WTC11 (cell line): Measurements from ENCODE around the gene NRIP3. TPM values are rescaled to one million over a fixed set of nuclear protein-coding genes. Genes with fewer than 3 reads are reported as not detected.

Source experiments
- ATAC-seq: fragments of 200-7000 bp; cut with Tn5 transposase; 2 replicates; pipeline ENCODE4 v1.10.0; 2021; ENCODE audit warnings: mild to moderate bottlenecking, moderate library complexity
- CTCF ChIA-PET: fragments of 300-600 bp; sonication (Branson Sonifier 250); formaldehyde crosslinking; loops from one replicate; lab custom pipeline; 2021; ENCODE audit warnings: antibody characterized with exemption; lab: Charles Lee
- POLR2A ChIA-PET: fragments of 350-600 bp; sonication (Branson Sonifier 250); formaldehyde crosslinking; loops from one replicate; lab custom pipeline; 2021; ENCODE audit warnings: antibody characterized with exemption; lab: Charles Lee
- DNase-seq: peaks from one replicate; pipeline ENCODE4 v3.0.0; 2021; ENCODE audit warnings: low spot score
- H3K27ac Mint-ChIP-seq: 2 replicates; pipeline ENCODE4 v1.8.0; 2021; ENCODE audit warnings: mixed read lengths
- H3K27me3 Mint-ChIP-seq: 2 replicates; pipeline ENCODE4 v1.8.0; 2021; ENCODE audit warnings: low read depth, mild to moderate bottlenecking, moderate library complexity, mixed read lengths
- H3K36me3 Mint-ChIP-seq: 2 replicates; pipeline ENCODE4 v1.8.0; 2021; ENCODE audit warnings: mixed read lengths
- H3K4me1 Mint-ChIP-seq: 2 replicates; pipeline ENCODE4 v1.8.0; 2022; ENCODE audit warnings: mixed read lengths
- H3K4me3 Mint-ChIP-seq: 2 replicates; pipeline ENCODE4 v1.8.0; 2021; ENCODE audit warnings: mild to moderate bottlenecking, moderate library complexity, mixed read lengths
- H3K9me3 Mint-ChIP-seq: 2 replicates; pipeline ENCODE4 v1.8.0; 2021; ENCODE audit warnings: mixed read lengths
- ATF6 ChIP-seq: sonication (generic); formaldehyde crosslinking; IDR thresholded peaks from 2 replicates; pipeline ENCODE4 v1.8.1; 2023; ENCODE audit warnings: mild to moderate bottlenecking, missing genetic modification reagents
- CBFB ChIP-seq: sonication (generic); formaldehyde crosslinking; IDR thresholded peaks from 2 replicates; pipeline ENCODE4 v1.8.1; 2022; ENCODE audit warnings: mild to moderate bottlenecking, low read depth, missing genetic modification reagents
- CDX4 ChIP-seq: fragments of 250-450 bp; sonication (Bioruptor Pico); IDR thresholded peaks from 2 replicates; pipeline ENCODE4 v1.9.0; 2021; ENCODE audit warnings: moderate library complexity, mild to moderate bottlenecking, inconsistent platforms, borderline replicate concordance
- E2F5 ChIP-seq: sonication (generic); formaldehyde crosslinking; IDR thresholded peaks from 2 replicates; pipeline ENCODE4 v1.8.1; 2022; ENCODE audit warnings: mild to moderate bottlenecking, moderate library complexity, missing genetic modification reagents
- FOXK1 ChIP-seq: sonication (generic); formaldehyde crosslinking; IDR thresholded peaks from 2 replicates; pipeline ENCODE4 v1.8.0; 2022; ENCODE audit warnings: mild to moderate bottlenecking, moderate library complexity, missing genetic modification reagents
- GRHL2 ChIP-seq: fragments of 250-450 bp; sonication (Bioruptor Pico); IDR thresholded peaks from 2 replicates; pipeline ENCODE4 v1.8.0; 2022; ENCODE audit warnings: mild to moderate bottlenecking, moderate library complexity; ENCODE audit not compliant: insufficient replicate concordance, severe bottlenecking
- HMGA2 ChIP-seq: fragments of 250-450 bp; sonication (Bioruptor Pico); IDR thresholded peaks from 2 replicates; pipeline ENCODE4 v1.4.0; 2021; ENCODE audit warnings: mild to moderate bottlenecking, moderate library complexity
- KAT7 ChIP-seq: sonication (generic); formaldehyde crosslinking; IDR thresholded peaks from 2 replicates; pipeline ENCODE4 v1.8.1; 2023; ENCODE audit warnings: missing genetic modification reagents, mild to moderate bottlenecking, borderline replicate concordance
- MXD4 ChIP-seq: fragments of 250-450 bp; sonication (Bioruptor Pico); IDR thresholded peaks from 2 replicates; pipeline ENCODE4 v1.8.0; 2021; ENCODE audit warnings: mild to moderate bottlenecking, moderate library complexity, borderline replicate concordance
- NR1H2 ChIP-seq: sonication (generic); formaldehyde crosslinking; IDR thresholded peaks from 2 replicates; pipeline ENCODE4 v1.9.0; 2021; ENCODE audit warnings: mild to moderate bottlenecking, moderate library complexity, missing genetic modification reagents
- RORB ChIP-seq: fragments of 250-450 bp; sonication (Bioruptor Pico); IDR thresholded peaks from 2 replicates; pipeline ENCODE4 v1.9.0; 2021; ENCODE audit warnings: mild to moderate bottlenecking
- SMAD4 ChIP-seq: sonication (generic); formaldehyde crosslinking; IDR thresholded peaks from 2 replicates; pipeline ENCODE4 v1.8.0; 2022; ENCODE audit warnings: mild to moderate bottlenecking, missing genetic modification reagents
- TCF7 ChIP-seq: sonication (generic); formaldehyde crosslinking; IDR thresholded peaks from 2 replicates; pipeline ENCODE4 v1.8.0; 2022; ENCODE audit warnings: mild to moderate bottlenecking, low read depth, missing genetic modification reagents, moderate library complexity
- TP53 ChIP-seq: sonication (generic); formaldehyde crosslinking; IDR thresholded peaks from 2 replicates; pipeline ENCODE4 v1.8.1; 2023; ENCODE audit warnings: mild to moderate bottlenecking, missing genetic modification reagents
- ZNF219 ChIP-seq: sonication (generic); formaldehyde crosslinking; IDR thresholded peaks from 2 replicates; pipeline ENCODE4 v1.8.0; 2023; ENCODE audit warnings: missing genetic modification reagents, mild to moderate bottlenecking, borderline replicate concordance
- total RNA-seq: library from RNA; stranded (reverse); gene quantifications from 3 replicates; pipeline ENCODE4 v1.2.3, GENCODE V29; 2021
- TF ChIP-seq, protein P1 (sequence below): fragments of 250-450 bp; sonication (Bioruptor Pico); IDR thresholded peaks from 2 replicates; pipeline ENCODE4 v2.1.2; 2022; ENCODE audit warnings: mild to moderate bottlenecking, moderate library complexity
- TF ChIP-seq, protein P2 (sequence below): sonication (generic); formaldehyde crosslinking; IDR thresholded peaks from 2 replicates; pipeline ENCODE4 v1.8.1; 2023; ENCODE audit warnings: mild to moderate bottlenecking, missing genetic modification reagents, borderline replicate concordance
- TF ChIP-seq, protein P3 (sequence below): sonication (generic); formaldehyde crosslinking; IDR thresholded peaks from 2 replicates; pipeline ENCODE4 v1.8.1; 2022; ENCODE audit warnings: mild to moderate bottlenecking, missing genetic modification reagents, moderate library complexity, borderline replicate concordance
- TF ChIP-seq, protein P4 (sequence below): fragments of 200-600 bp; IDR thresholded peaks from 2 replicates; pipeline ENCODE4 v1.8.0; 2022; ENCODE audit warnings: antibody characterized with exemption
- TF ChIP-seq, protein P5 (sequence below): sonication (generic); formaldehyde crosslinking; conservative IDR thresholded peaks from 2 replicates; pipeline ENCODE4 v1.8.1; 2023; ENCODE audit warnings: mild to moderate bottlenecking, low read depth, missing genetic modification reagents, moderate library complexity

Gene NRIP3
- total RNA-seq, 1 experiment from 2014 or later = 4.5 TPM

DNA sequence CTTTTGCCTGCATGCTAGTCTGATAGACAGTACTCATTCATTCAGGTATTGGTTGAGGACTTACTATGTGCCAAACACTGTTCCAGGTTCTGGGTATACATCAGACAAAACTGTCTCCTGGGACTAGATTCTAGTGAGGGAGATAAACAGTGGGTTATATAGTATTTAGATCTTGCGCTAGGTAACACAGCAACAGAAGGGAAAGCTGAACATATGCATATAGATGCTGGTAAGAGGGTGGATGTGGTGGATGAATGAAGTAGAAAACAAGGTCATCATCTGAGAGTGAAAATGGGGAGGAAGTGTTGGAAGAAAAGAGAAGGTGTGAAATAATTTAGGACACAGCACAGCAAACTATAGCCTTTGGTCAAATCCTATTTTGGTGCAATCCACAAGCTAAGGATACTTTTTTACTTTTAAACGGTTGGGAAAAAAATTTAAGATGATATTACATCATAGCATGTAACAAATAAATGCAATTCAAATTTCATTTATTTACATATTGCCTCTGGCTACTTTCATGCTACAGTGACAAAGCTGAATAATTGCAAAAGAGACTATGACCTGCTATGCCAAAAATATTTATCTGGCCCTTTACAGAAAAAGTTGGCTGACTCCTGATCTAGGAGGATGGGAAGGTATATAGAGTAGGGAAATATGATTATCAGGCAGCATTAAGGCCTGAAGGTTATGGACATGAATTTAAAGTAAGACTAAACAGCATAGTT, 32.4 kb downstream of the NRIP3 start:
- peaks cover 3% of the 10 kb centered on the region; the same call in 1 of the 2 replicates for H3K9me3 Mint-ChIP-seq
- no peak for DNase-seq
- no peaks in the 10 kb centered on the region for H3K27me3 Mint-ChIP-seq
- TF ChIP-seq SMAD4 (CRISPR knock-in tag) (no peak), TP53 (CRISPR knock-in tag) (no peak), E2F5 (no peak), CBFB (CRISPR knock-in tag) (no peak), ZNF219 (no peak), KAT7 (CRISPR knock-in tag) (no peak), FOXK1 (no peak), GRHL2 (CRISPR knock-in tag) (no peak), TCF7 (no peak), NR1H2 (CRISPR knock-in tag) (no peak), CDX4 (CRISPR knock-in tag) (no peak), RORB (CRISPR knock-in tag) (no peak), ATF6 (CRISPR knock-in tag) (no peak), MXD4 (CRISPR knock-in tag) (no peak), HMGA2 (CRISPR knock-in tag) (no peak)
- TF ChIP-seq, protein P1, sequence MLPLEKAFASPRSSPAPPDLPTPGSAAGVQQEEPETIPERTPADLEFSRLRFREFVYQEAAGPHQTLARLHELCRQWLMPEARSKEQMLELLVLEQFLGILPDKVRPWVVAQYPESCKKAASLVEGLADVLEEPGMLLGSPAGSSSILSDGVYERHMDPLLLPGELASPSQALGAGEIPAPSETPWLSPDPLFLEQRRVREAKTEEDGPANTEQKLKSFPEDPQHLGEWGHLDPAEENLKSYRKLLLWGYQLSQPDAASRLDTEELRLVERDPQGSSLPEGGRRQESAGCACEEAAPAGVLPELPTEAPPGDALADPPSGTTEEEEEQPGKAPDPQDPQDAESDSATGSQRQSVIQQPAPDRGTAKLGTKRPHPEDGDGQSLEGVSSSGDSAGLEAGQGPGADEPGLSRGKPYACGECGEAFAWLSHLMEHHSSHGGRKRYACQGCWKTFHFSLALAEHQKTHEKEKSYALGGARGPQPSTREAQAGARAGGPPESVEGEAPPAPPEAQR (CRISPR knock-in tag) = no peak
- TF ChIP-seq, protein P2, sequence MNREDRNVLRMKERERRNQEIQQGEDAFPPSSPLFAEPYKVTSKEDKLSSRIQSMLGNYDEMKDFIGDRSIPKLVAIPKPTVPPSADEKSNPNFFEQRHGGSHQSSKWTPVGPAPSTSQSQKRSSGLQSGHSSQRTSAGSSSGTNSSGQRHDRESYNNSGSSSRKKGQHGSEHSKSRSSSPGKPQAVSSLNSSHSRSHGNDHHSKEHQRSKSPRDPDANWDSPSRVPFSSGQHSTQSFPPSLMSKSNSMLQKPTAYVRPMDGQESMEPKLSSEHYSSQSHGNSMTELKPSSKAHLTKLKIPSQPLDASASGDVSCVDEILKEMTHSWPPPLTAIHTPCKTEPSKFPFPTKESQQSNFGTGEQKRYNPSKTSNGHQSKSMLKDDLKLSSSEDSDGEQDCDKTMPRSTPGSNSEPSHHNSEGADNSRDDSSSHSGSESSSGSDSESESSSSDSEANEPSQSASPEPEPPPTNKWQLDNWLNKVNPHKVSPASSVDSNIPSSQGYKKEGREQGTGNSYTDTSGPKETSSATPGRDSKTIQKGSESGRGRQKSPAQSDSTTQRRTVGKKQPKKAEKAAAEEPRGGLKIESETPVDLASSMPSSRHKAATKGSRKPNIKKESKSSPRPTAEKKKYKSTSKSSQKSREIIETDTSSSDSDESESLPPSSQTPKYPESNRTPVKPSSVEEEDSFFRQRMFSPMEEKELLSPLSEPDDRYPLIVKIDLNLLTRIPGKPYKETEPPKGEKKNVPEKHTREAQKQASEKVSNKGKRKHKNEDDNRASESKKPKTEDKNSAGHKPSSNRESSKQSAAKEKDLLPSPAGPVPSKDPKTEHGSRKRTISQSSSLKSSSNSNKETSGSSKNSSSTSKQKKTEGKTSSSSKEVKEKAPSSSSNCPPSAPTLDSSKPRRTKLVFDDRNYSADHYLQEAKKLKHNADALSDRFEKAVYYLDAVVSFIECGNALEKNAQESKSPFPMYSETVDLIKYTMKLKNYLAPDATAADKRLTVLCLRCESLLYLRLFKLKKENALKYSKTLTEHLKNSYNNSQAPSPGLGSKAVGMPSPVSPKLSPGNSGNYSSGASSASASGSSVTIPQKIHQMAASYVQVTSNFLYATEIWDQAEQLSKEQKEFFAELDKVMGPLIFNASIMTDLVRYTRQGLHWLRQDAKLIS = no peak
- TF ChIP-seq, protein P3, sequence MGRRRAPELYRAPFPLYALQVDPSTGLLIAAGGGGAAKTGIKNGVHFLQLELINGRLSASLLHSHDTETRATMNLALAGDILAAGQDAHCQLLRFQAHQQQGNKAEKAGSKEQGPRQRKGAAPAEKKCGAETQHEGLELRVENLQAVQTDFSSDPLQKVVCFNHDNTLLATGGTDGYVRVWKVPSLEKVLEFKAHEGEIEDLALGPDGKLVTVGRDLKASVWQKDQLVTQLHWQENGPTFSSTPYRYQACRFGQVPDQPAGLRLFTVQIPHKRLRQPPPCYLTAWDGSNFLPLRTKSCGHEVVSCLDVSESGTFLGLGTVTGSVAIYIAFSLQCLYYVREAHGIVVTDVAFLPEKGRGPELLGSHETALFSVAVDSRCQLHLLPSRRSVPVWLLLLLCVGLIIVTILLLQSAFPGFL (CRISPR knock-in tag) = no peak
- TF ChIP-seq, protein P4, sequence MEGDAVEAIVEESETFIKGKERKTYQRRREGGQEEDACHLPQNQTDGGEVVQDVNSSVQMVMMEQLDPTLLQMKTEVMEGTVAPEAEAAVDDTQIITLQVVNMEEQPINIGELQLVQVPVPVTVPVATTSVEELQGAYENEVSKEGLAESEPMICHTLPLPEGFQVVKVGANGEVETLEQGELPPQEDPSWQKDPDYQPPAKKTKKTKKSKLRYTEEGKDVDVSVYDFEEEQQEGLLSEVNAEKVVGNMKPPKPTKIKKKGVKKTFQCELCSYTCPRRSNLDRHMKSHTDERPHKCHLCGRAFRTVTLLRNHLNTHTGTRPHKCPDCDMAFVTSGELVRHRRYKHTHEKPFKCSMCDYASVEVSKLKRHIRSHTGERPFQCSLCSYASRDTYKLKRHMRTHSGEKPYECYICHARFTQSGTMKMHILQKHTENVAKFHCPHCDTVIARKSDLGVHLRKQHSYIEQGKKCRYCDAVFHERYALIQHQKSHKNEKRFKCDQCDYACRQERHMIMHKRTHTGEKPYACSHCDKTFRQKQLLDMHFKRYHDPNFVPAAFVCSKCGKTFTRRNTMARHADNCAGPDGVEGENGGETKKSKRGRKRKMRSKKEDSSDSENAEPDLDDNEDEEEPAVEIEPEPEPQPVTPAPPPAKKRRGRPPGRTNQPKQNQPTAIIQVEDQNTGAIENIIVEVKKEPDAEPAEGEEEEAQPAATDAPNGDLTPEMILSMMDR = no peak
- TF ChIP-seq, protein P5, sequence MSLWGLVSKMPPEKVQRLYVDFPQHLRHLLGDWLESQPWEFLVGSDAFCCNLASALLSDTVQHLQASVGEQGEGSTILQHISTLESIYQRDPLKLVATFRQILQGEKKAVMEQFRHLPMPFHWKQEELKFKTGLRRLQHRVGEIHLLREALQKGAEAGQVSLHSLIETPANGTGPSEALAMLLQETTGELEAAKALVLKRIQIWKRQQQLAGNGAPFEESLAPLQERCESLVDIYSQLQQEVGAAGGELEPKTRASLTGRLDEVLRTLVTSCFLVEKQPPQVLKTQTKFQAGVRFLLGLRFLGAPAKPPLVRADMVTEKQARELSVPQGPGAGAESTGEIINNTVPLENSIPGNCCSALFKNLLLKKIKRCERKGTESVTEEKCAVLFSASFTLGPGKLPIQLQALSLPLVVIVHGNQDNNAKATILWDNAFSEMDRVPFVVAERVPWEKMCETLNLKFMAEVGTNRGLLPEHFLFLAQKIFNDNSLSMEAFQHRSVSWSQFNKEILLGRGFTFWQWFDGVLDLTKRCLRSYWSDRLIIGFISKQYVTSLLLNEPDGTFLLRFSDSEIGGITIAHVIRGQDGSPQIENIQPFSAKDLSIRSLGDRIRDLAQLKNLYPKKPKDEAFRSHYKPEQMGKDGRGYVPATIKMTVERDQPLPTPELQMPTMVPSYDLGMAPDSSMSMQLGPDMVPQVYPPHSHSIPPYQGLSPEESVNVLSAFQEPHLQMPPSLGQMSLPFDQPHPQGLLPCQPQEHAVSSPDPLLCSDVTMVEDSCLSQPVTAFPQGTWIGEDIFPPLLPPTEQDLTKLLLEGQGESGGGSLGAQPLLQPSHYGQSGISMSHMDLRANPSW = no peak
- TF ChIP-seq, all 79 proteins: peak for 0
- no peak overlapping the region for H3K27ac Mint-ChIP-seq
- H3K36me3 Mint-ChIP-seq = no peaks in the 10 kb centered on the region
- H3K4me3 Mint-ChIP-seq = no peak overlapping the region
- no peak for ATAC-seq
- no peaks in the 10 kb centered on the region for H3K4me1 Mint-ChIP-seq
- ChIA-PET POLR2A (no interaction called here), CTCF (no interaction called here)
